ENCODE results near the gene POLK. TPM values are rescaled to one million over a fixed set of nuclear protein-coding genes. Genes with fewer than 3 reads are reported as not detected.
"Not testable (repeated sequence)": the region's sequence is repeated elsewhere in the genome, so short reads cannot be mapped to it uniquely, and the experiment has no call there.

Gene POLK
- total RNA-seq, 2 experiments from 2014 or later = 16.0 to 29.5 TPM

DNA sequence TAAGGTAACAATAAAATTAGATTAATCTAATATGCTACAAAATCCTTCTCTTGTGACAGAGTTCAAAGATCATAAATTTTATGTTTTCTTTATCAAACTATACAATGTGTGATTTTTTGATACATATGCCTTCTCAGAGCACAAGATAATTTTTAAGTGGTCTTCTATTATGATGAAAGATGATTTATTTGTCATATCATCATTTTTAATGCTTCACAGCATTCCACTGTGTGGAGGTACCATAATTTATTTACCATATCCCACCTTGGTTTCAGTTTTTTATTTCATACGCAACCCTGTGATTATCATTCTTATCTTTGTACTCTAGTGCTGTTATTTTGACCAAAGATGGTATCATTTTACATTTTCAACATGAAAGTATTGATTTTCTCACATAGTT is 41.7 kb downstream of the POLK start:
- CTCF ChIA-PET (ENCODE audit: unreplicated experiment) = no interaction called here
- H3K4me3 ChIP-seq (ENCODE audit: low read depth, low read length, poor library complexity, severe bottlenecking) = no peak overlapping the region
- no peak overlapping the region for H3K27ac ChIP-seq (ENCODE audit: low read depth, low read length, poor library complexity, severe bottlenecking)
- POLR2A ChIA-PET = interaction anchor here (1.0 to 1.5 kb wide), 2 partner anchors 22 to 81 kb away, joined by 3 read pairs; no protein-coding TSS in a partner anchor
- no peak overlapping the region for H3K4me2 ChIP-seq (ENCODE audit: low read length)
- H3K4me1 ChIP-seq (ENCODE audit: insufficient read depth, low read length, poor library complexity, severe bottlenecking) = no peaks in the 10 kb centered on the region
- no peaks in the 10 kb centered on the region for H3K9me3 ChIP-seq (ENCODE audit: low read length)
- TF ChIP-seq EZH2phosphoT487 (IDR thresholded peaks at IDR 0.05; ENCODE audit: borderline replicate concordance, low read depth, low read length) = no peak
- TF ChIP-seq, protein P1, sequence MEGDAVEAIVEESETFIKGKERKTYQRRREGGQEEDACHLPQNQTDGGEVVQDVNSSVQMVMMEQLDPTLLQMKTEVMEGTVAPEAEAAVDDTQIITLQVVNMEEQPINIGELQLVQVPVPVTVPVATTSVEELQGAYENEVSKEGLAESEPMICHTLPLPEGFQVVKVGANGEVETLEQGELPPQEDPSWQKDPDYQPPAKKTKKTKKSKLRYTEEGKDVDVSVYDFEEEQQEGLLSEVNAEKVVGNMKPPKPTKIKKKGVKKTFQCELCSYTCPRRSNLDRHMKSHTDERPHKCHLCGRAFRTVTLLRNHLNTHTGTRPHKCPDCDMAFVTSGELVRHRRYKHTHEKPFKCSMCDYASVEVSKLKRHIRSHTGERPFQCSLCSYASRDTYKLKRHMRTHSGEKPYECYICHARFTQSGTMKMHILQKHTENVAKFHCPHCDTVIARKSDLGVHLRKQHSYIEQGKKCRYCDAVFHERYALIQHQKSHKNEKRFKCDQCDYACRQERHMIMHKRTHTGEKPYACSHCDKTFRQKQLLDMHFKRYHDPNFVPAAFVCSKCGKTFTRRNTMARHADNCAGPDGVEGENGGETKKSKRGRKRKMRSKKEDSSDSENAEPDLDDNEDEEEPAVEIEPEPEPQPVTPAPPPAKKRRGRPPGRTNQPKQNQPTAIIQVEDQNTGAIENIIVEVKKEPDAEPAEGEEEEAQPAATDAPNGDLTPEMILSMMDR (conservative IDR thresholded peaks at IDR 0.05; ENCODE audit: low read length) = no peak
- no TSS peak for BruUV-seq (replicated peaks)
- no peaks in the 10 kb centered on the region for H3K79me2 ChIP-seq (ENCODE audit: insufficient read depth, low read depth, low read length)
- DNase-seq (ENCODE audit: low spot score) = no peak
- intact Hi-C loops (cut with micrococcal nuclease; ENCODE audit: unreplicated experiment) = no loop called here
- no peaks in the 10 kb centered on the region for H3K9me2 ChIP-seq (ENCODE audit: insufficient read depth, low read length)
- H2AFZ ChIP-seq (ENCODE audit: low read length) = no peak overlapping the region
- H3K36me3 ChIP-seq (ENCODE audit: insufficient read depth, low read length) = peaks cover 55% of the 10 kb centered on the region
- H4K20me1 ChIP-seq (ENCODE audit: insufficient read depth, low read length) = no peaks in the 10 kb centered on the region

DNA sequence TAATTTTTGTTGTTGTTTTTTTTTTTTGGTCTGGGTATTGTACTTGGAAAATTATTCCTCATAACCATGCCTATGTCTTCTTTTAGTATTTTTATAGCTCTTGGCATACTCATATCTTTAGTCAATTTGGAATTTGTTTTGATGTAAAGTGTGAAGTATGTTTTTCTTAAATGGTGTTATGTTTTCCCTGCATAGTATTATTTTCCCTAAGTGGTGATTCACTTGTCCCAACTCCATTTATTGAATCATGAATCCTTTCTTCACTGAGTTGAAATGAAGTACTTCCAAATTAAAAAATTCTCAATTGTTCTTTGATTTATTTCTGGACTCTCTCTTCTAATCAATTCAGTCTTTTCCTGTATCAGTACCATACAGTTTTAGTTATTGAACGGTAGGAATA is 46.5 kb downstream of the POLK start:
- H3K4me1 ChIP-seq (ENCODE audit: insufficient read depth, low read length, poor library complexity, severe bottlenecking) = no peaks in the 10 kb centered on the region
- H3K9me2 ChIP-seq (ENCODE audit: insufficient read depth, low read length) = no peaks in the 10 kb centered on the region
- H3K27ac ChIP-seq (ENCODE audit: low read depth, low read length, poor library complexity, severe bottlenecking) = no peak overlapping the region
- intact Hi-C loops (cut with micrococcal nuclease; ENCODE audit: unreplicated experiment) = no loop called here
- H3K36me3 ChIP-seq (ENCODE audit: insufficient read depth, low read length) = peaks cover 52% of the 10 kb centered on the region
- no peak overlapping the region for H3K4me2 ChIP-seq (ENCODE audit: low read length)
- no peaks in the 10 kb centered on the region for H4K20me1 ChIP-seq (ENCODE audit: insufficient read depth, low read length)
- ChIA-PET POLR2A (interaction anchor here (0.5 to 1.7 kb wide), 5 partner anchors 10 to 100 kb away, joined by 3 to 5 read pairs (median 3); no protein-coding TSS in a partner anchor), CTCF (ENCODE audit: unreplicated experiment) (no interaction called here)
- no peak for TF ChIP-seq EZH2phosphoT487 (IDR thresholded peaks at IDR 0.05; ENCODE audit: borderline replicate concordance, low read depth, low read length)
- H3K9me3 ChIP-seq (ENCODE audit: low read length) = no peaks in the 10 kb centered on the region
- H3K4me3 ChIP-seq (ENCODE audit: low read depth, low read length, poor library complexity, severe bottlenecking) = no peak overlapping the region
- BruUV-seq (replicated peaks) = no TSS peak
- no peak for DNase-seq (ENCODE audit: low spot score)
- H3K79me2 ChIP-seq (ENCODE audit: insufficient read depth, low read depth, low read length) = no peaks in the 10 kb centered on the region
- H2AFZ ChIP-seq (ENCODE audit: low read length) = no peak overlapping the region

DNA sequence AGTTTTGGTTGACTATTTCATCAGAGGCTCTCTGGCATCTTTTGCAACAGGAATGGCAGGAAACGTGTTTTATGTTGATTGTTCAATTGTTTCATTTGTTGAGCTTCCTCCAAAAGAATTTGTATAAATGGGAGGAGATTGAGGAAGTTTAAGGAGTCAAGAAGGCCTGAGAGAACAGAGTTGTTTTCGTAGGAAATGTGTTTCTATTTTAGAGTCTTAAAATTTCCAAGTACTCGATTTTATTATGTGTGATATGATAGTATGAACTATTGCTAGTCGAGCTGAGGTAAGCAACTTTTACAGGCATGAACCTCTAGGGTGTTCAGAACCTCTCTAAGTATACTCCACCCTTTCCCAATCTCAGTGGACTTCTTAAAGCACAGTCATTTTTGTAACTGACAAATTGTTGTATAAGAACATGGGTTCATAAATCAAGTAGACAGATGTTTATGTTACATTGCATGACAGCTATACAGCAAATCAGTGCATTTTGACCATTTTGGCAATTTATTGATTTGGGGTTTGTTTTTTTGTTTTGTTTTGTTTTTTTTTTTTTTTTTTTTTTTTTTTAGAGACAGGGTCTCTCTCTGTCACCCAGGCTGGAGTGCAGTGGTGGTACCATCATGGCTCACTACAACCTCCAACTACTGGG is 47.4 kb downstream of the POLK start:
- Histone ChIP-seq H4K20me1 (ENCODE audit: insufficient read depth, low read length) (no peaks in the 10 kb centered on the region), H3K4me1 (ENCODE audit: insufficient read depth, low read length, poor library complexity, severe bottlenecking) (no peaks in the 10 kb centered on the region), H3K9me3 (ENCODE audit: low read length) (no peaks in the 10 kb centered on the region), H3K79me2 (ENCODE audit: insufficient read depth, low read depth, low read length) (no peaks in the 10 kb centered on the region), H3K36me3 (ENCODE audit: insufficient read depth, low read length) (peaks cover 43% of the 10 kb centered on the region), H3K27ac (ENCODE audit: low read depth, low read length, poor library complexity, severe bottlenecking) (no peak overlapping the region), H3K4me2 (ENCODE audit: low read length) (no peak overlapping the region), H3K4me3 (ENCODE audit: low read depth, low read length, poor library complexity, severe bottlenecking) (no peak overlapping the region), H3K9me2 (ENCODE audit: insufficient read depth, low read length) (no peaks in the 10 kb centered on the region), H2AFZ (ENCODE audit: low read length) (no peak overlapping the region)
- POLR2A ChIA-PET = interaction anchor here (0.6 to 1.7 kb wide), 5 partner anchors 9 to 947 kb away, joined by 3 to 7 read pairs (median 5); no protein-coding TSS in a partner anchor
- CTCF ChIA-PET (ENCODE audit: unreplicated experiment) = no interaction called here
- no TSS peak for BruUV-seq (replicated peaks)
- DNase-seq (ENCODE audit: low spot score) = no peak
- intact Hi-C loops (cut with micrococcal nuclease; ENCODE audit: unreplicated experiment) = no loop called here
- TF ChIP-seq, protein P1 (conservative IDR thresholded peaks at IDR 0.05; ENCODE audit: low read length) = no peak
- TF ChIP-seq EZH2phosphoT487 (IDR thresholded peaks at IDR 0.05; ENCODE audit: borderline replicate concordance, low read depth, low read length) = no peak

DNA sequence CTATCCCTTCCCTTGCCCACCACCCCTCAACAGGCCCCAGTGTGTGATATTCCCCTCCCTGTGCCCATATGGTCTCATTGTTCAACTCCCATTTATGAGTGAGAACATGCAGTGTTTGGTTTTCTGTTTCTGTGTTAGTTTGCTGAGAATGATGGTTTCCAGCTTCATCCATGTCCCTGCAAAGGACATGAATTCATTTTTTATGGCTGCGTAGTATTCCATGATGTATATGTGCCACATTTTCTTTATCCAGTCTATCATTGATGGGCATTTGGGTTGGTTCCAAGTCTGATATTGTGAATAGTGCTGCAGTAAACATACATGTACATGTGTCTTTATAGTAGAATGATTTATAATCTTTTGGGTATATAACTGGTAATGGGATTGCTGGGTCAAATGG is 49.0 kb downstream of the POLK start:
- CTCF ChIA-PET (ENCODE audit: unreplicated experiment); H3K4me1 ChIP-seq (ENCODE audit: insufficient read depth, low read length, poor library complexity, severe bottlenecking); POLR2A ChIA-PET; DNase-seq (ENCODE audit: low spot score); intact Hi-C loops (cut with micrococcal nuclease; ENCODE audit: unreplicated experiment); H3K79me2 ChIP-seq (ENCODE audit: insufficient read depth, low read depth, low read length); H3K4me2 ChIP-seq (ENCODE audit: low read length); H2AFZ ChIP-seq (ENCODE audit: low read length); H4K20me1 ChIP-seq (ENCODE audit: insufficient read depth, low read length); H3K27ac ChIP-seq (ENCODE audit: low read depth, low read length, poor library complexity, severe bottlenecking); H3K9me2 ChIP-seq (ENCODE audit: insufficient read depth, low read length); H3K4me3 ChIP-seq (ENCODE audit: low read depth, low read length, poor library complexity, severe bottlenecking); BruUV-seq (replicated peaks); H3K9me3 ChIP-seq (ENCODE audit: low read length): not testable (repeated sequence)
- H3K36me3 ChIP-seq (ENCODE audit: insufficient read depth, low read length) = peaks cover 35% of the 10 kb centered on the region

DNA sequence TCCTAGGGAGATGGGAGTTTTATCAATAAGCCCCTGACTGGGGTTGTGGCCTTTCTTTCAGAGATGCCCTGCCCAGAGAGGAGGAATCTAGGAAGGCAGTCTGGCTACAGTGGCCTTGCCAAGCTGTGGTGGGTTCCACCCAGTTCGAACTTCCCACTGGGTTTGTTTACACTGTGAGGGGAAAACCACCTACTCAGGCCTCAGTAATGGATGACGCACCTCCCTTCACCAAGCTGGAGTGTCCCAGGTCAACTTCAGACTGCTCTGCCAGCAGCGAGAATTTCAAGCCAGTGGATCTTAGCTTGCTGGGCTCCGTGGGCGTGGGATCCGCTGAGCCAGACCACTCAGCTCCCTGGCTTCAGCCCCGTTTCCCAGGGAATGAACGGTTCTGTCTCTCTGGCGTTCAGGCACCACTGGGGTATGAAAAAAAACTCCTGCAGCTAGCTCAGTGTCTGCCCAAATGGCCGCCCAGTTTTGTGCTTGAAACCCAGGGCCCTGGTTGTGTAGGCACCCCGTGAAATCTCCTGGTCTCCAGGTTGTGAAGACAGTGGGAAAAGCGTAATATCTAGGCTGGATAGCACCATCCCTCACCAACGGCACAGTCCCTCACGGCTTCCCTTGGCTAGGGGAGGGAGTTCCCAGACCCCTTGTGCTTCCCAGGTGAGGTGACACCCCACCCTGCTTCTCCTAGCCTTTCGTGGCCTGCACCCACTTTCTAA is 54.5 kb downstream of the POLK start:
- H3K4me3 ChIP-seq (ENCODE audit: low read depth, low read length, poor library complexity, severe bottlenecking); H3K9me3 ChIP-seq (ENCODE audit: low read length); H3K4me1 ChIP-seq (ENCODE audit: insufficient read depth, low read length, poor library complexity, severe bottlenecking); H4K20me1 ChIP-seq (ENCODE audit: insufficient read depth, low read length); CTCF ChIA-PET (ENCODE audit: unreplicated experiment); H3K79me2 ChIP-seq (ENCODE audit: insufficient read depth, low read depth, low read length); H3K9me2 ChIP-seq (ENCODE audit: insufficient read depth, low read length); POLR2A ChIA-PET; H3K27ac ChIP-seq (ENCODE audit: low read depth, low read length, poor library complexity, severe bottlenecking); H2AFZ ChIP-seq (ENCODE audit: low read length); intact Hi-C loops (cut with micrococcal nuclease; ENCODE audit: unreplicated experiment); DNase-seq (ENCODE audit: low spot score); H3K36me3 ChIP-seq (ENCODE audit: insufficient read depth, low read length); BruUV-seq (replicated peaks); H3K4me2 ChIP-seq (ENCODE audit: low read length): not testable (repeated sequence)
